Stimulated activated CD8-positive, alpha-beta memory T cell treated with anti-CD3 and anti-CD28 coated beads, Interleukin-12 subunit alpha, Interleukin-12 subunit beta, amount 100 ng/mL, for 1 hour (primary cell): ENCODE data around the gene RAB11FIP4.

ENCODE experiments used
- DNase-seq: peaks from one replicate; pipeline ENCODE4 v3.0.0-alpha.2; 2020; ENCODE audit warnings: low read depth

Gene RAB11FIP4

DNA sequence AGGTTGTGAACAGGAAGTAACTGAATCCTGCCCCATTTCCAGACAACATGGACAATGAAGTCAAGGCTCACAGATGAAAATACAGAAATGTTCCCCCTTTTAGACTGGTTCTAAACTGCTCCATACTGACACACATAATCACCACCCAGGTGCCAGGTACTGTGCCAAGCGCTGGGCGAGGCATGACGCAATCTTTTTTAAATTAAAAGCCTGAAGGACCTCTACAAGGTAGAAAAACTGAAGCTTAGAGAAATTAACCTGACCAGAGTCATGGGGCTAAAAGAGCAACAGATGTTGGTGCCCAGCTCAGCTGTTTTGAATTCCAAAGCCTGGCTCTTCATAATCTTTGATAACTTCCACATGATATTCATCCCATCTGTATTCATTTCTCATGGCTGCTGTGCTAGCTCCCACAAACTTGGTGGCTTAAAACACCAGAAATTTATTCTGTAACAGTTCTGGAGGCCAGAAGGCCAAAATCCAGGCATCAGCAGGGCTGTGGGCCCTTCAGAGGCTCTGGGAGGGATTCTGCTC lies 4.9 kb upstream of the RAB11FIP4 start:
- no peak for DNase-seq

DNA sequence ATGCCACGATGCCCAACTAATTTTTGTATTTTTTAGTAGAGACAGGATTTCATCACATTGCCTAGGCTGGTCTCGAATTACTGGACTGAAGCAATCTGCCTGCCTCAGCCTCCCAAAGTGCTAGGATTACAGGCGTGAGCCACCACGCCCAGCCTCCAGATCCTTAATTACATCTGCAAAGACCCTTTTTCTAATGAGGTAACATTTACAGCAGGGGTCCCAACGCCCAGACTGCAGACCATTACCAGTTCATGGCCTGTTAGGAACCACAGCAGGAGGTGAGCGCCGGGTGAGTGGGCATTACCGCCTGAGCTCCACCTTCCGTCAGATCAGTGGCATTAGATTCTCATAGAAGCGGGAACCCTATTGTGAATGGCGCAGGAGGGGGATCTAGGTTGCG lies 4.0 kb upstream of the RAB11FIP4 start:
- DNase-seq: no peak

DNA sequence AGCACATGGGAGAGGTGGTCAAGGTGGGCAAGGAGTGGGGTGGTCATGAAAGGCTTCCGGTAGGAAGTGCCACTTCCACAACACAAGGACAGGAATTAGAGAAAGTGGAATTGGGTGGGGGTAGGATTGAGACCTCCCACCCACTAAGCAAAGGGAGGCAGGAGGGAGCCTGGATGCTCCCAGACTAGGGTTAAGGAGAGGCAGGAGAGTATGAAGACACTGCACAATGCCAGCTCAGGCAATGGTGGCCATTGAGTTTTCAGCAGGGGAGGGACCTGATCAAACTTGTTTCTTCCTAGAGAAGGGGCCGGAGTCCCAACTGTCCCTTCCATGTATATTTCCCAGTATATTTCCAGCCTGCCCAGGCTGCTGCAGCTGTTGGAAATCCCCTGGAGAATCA lies 3.1 kb upstream of the RAB11FIP4 start:
- DNase-seq: no peak

DNA sequence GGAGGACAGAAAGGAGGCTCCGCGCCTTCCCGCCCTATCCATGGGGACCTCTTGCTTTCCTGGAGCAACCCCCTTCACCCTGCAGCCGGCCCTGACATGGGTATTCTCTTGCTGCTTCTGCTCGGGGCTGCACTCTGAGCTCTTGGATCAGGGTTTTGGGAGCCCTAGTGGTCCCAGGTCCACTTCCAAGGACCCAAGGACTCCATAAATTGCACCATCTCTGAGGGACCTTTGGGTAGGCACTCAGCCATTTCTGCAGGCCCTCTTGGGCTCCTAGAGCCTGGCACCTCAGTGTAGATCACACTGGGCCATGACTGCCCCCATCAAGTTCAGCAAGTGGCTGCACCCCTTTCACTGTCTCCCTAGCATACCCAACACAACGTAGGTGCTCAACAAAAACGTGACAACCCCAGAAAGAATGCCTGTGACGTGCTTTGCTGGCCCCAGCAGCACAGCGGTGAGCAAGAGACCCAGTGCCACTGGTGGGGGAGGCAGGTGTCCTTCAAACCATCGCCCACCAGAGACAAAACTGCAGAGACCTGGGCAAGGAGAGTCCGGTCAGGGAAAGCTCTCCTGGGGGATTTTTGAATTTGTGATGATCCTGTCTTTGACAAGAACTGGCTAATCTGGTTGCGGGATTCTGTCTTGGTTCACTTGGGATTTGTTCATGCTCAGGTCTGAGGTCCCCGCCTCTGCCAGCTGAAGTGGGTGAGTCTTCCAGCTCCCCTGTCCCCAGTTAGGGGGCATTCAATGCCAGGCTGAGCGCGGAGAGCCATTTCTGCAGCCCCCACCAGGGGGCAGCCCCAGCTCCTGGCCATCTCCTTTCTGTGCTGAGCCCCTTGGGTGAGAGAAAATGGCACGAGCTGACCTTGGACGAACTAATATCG lies 2.5 kb upstream of the RAB11FIP4 start:
- peak; percentile 15 for DNase-seq

DNA sequence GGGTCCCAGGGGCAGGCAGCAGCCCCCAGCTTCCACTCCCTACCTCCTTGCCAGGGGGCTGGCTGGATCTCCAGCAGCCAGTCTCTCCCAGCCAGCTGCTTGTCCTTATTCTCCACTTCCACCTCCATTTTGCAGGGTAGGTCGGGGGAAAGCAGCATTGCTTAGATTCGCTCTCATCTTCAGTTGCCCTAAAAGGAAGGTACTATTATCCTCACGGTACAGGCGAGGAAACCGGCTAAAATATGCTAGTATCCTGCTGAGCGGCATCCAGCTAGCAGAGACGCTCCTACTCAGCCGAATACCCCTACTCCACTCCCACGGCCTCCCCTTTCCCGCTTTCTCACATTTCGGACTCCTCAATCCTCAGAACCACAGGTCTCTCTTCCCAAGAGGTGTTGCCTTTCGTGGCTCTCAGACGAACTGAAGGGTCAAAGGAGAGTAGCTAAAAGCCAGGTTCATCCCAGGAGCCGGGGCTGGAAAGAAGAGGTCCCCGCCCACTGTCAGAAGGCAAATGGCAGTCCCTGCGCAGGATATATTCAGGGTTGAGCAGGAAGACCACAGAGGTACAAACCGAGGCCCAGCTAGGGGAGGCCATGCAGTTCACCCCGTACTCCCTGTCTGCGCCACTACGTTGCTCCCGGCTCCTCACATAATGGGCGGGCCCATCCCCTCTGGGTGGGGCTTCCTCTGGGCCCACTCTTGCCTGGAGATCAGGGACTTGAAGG lies 1.7 kb upstream of the RAB11FIP4 start:
- no peak for DNase-seq

DNA sequence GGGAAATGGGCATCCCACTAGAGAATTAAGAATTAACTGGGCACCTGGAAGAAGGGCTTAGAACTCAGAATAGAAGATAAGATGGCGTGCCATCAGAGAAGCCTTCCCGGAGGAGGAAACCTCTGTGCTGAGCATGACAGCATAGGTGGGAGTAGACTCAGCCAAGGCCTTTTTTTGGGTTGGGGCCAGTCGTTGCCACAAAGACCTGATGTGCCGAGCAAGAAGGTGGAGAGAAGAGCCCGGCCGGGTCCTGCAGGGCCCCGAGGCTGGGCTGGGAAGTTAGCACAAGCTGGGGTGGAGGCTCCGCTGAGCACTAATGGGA lies 1.1 kb upstream of the RAB11FIP4 start:
- DNase-seq: no peak

DNA sequence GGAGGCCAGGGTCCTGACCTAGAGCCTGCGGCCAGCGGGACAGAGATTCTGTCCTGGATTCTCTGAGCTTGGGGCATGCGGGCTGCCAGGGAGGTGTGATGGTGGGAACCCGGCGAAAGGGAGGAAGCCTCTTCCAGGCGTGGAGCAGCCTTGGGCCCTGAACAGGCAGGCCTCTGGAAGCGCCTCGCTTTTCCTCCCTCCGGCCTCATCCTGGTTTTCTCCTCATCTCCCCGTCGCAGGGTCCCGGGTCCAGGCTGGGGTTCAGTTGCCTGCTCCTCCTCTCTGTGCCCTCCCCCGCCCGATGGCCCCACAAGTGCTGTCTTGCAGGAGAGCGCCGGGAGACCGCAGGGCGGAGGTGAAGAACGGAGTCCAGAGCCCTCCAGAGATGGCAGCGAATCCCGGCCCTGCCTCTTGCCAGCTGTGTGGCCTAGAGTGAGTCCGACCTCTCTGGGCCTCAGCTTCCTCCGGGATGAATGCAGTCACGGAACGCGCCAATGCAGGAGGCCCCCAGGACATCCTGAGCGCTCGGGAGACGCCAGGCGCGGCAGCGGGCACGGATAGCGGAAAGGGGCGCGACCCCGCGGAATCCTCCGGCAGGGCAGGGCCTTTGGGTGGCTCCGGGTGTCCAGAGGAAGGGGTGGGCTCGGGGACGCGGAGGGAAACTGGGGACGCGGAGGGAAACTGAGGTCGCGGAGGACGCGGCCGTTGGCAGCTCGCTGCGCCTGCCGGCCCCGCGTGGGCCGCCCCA lies 553 bp upstream of the RAB11FIP4 start:
- no peak for DNase-seq

DNA sequence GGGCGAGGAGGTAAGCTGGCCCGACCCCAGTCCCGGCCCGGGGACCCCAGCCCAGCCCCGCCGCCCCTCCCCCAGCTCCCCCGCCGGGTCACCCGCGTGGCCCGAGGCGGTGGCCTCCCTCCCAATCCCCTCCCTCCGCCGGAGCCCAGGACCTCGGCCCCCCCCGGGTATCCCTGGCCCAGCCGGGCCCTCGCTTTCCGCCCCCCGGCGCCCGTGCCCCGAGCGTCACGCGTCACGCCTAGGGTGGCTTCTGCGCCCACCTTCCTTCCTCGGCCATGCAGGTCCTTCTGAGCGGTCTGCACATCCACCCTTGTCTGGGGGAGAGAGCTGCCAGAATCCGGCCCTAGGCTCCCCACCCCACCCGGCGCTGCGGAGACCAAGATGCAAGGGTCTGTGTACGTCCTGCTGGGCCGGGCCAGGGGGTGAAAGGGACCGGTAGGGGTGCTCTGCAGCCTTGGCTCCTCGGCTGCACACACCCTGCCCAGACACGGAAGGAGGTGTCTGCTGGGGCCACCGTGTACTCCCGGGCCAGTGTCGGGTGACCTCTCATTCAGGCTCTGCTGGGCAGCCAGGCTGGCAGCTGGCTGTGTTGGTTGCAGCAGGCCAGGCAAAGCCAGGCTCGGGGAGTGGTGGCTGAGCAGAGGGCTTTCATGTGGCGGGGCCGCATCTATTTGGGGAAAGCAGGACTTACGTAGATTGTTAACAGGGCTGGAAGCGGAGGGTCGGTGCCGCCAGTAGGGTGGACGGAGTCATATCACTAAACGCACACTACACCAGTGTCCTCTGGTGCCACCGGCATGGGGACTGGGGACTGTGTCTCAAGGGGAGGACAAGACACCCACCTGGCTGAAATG lies 754 bp downstream of the RAB11FIP4 start:
- no peak for DNase-seq

DNA sequence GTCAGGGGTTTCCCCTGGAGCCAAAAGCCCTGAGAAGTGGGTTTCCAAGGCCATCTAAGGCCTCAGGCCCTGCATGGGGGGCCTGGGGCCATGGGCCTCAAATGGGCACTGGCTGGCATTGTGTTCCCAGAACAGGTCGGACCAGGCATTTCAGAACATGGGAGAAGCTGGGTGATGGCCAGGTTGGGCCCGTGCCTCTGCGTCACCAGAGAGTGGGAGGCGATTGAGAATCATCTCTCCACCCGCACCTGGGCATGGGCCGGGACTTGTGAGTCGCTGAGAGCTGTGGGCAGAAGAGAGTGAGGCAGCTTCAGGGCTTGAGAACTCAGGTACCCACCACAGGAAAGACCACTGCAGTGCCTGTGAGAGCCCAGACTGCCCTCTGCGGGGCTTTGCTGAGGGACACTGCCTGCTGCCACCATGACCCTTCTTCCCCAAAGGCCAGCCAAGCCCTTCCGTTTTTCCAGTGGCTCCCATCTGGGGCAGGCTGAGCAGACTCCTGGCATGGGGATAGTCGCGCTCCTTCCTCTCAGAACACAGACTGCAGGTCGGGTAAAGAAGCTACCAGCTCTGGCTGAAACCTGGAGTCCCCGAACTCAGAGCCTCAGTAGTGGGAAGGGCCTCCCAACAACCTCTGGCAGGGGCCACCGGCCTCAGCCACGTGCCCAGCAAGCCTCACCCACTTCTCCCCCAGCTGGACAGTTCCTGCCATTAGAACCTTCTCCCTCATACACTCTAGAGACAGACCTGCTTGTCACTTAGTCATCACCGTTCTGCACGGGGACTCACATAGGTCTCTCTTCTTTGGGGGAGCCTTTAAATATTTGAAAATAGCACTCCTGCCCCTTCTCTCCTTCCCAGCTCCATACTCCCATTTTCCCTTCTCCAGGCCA lies 1.6 kb downstream of the RAB11FIP4 start:
- DNase-seq: no peak

DNA sequence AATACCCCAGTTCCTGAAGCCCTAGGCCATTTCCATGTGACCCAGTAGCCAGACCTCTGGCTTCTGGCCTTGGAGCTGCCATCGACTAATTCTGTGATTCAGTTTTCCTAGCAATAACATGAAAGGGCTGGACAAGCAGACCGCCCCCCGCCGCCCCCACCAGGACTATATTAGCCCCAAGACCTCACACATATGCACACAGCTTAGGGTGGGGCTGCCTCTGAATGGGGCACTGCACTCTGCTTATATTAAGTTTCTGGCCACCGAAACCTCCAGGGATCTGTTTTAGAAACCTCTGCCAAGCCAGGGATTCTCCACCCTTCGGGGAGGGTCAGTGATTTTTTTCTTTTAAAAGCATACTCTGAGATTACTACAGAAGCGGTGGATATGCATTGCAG lies 2.3 kb downstream of the RAB11FIP4 start:
- DNase-seq: no peak

DNA sequence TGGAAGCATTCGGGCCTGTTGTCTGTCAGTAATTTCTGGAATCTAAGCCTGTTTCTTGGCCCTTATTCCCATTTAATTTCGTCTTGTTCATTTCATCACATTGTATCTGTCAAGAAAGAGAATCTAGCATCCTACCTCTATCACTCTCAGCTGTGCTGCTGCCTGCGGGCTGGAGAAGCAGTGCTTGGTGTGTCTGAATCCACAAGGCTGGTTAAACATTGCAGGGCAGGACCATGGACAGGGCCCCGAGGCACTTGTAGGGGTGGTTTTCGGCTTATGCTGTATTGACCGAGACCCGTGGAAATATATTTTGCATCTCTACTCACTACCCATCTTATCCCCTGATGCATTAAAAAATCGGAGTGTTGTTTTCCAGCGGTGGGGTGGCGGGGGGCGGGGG lies 3.1 kb downstream of the RAB11FIP4 start:
- no peak for DNase-seq

DNA sequence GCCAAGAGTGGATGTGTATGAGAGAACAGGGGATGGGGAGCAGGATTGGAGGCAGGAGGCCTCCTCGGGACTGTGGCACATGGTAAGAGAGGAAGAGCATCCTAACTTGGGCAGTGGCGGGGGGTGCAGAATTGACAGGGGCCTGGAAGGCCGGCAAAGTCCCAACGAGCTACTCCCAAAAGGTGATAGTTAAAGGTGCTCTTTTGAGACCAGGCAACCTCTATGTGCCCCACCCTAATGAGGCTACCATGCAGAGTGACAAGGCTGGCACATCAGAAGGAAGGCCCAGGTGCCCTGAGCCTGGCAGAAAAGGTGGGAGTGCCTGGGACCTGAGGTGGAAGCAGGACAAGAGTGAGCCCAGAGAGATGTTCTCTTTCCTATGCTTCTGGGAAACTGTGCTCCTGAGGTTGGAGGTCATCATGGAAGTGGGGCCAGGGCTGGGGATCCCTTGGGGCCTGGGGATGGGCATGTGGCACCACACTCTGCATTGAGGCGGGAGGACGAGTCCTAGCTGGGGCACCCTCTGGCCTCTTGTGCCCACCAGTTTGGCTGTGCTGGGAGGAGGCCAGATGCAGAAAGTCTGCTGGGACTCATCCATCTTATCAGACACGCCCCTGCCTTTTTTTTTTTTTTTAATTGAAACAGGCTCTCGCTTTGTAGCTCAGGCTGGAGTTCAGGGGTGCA lies 5.9 kb downstream of the RAB11FIP4 start:
- DNase-seq: no peak

DNA sequence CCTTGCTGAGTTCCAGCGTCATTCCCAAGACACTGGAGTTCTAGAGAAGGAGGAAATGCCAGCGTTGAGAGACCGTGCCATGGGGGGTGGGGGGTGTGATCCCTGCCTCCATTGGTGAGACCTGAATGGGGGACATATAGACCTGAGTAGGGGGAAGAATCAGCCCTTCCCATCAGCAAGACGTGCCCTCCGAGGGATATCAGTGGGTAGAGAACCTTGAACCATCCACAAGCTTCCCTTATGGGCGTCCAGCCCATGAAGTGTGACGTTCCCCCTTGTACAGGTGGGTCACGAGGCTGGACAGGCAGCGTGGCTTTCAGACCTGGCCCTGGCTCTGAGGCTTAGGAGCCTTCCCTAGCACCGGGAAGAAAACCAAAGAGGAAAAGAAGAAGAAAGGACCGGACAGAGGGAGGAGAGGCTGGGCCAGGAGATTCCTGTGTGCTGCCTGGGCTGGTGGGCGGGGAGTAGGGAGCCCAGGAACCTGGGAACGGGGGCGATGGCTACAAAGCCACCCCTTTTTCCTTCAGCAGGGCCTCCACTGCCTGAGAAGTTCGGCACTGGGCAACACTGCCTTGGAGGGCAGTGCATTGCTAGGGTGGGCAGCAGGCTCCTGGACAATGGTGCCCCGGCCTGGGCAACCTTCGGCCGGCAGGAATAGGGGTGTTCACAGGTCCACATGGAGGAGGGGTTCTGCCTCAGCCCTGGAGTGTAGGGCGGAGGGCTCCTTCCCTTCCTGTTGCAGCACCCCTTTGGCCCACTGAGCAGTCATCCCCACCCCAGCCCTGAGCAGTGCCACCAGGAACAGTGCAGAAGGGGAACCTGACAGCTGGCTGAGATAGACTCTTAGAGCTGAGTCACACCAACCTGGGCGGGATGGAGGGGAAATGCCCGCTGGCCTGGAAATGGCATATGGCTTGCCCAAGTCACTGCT lies 7.2 kb downstream of the RAB11FIP4 start:
- DNase-seq: no peak

DNA sequence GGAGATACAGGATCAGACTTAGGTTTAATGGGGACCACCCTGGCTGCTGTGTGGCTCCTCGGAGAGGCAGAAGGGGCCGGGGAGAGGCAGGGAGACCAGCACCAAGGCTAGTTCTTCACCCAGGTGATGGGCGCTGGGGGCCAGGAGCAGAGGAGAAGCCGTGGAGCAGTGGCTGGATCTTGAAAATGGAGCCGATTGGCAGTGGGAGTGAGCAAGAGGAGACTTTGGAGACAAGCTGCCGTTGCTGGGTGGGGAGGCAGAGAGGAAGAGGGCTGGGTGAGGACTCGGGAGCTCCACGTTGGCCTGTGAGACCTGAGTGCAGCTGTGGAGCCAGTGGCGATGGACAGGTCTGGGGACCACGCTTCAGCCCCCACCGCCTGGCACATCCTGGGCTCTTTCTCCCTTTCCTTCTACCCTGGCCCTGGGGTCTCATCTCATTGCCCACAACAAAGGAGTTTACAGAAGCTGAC lies 9.0 kb downstream of the RAB11FIP4 start:
- no peak for DNase-seq

DNA sequence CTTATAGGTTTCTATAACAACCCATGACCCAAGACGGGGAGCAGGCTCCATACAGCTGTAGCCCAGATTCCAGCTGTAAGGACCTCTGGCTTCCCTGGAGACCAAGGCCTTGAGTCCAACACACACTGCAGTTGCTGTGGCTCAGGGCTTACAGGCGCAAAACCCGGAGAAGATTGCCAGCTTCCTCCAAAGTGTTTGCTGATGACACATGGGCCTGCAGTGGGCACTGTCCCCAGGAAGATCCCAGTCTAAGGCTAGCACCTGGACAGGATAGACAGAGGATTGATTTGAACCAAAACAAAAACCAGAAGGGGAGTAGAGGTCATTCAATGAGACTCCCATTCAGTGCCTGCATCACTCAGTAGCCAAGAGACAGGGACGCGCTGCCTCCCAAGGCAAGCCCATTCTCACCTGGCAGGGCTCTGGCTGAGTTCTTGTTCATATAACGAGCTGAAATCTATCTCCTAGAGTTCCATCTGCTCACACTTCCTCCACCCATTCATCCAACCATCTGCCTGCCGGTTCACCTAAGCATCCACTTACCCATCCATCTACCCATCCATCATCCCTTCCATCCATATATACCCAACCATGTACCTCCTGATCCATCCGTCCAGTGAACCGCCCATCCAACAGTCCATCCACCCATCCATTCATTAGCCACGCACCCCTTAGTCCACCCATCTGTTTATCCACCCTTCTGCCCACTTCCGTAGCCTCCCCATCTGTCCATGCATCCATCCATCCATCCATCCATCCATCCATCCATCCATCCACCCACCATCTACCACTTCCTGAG lies 10.2 kb downstream of the RAB11FIP4 start:
- no peak for DNase-seq

DNA sequence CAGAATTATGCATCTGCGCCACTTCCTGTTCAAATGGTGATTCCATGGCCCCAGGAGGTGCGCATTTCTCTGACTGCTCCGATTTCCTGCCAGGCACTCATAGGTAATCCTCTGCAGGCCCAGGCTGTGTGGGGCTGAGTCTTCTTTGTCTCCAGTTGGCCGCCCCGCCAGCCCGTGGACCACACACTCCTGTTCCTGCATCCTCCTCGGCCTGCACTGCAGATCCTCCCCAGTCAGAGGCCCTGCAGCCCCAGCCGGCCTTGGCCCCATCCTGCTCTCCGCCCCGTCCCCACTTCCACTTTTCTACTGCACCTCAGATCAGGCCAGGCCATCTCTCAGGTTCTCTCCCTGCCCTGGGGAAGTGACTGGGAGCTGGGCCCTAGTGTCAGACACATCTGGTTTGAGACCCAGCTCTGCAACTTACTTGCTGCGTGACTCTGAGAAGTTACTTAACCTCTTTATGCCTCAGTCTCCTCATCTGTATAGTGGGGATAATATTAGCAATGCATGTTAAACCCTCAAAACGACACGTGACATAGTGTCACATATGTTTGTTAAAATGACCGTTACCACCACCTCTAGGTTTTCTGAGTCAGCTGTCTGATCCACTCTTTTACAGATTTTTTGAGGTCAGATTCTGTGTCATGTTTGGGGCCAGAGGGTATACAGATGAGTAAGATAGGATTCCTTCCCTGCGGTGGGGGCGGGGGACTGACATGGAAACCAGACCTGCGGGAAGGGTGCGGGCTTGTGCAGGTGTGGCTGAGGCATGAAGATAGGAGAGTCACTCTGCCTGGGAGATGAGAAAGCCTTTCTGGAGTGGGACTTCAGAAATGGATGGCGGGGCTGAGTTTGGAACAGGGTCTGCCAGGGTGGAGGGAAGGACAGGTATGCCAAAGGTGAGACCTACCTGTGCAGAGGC lies 12.8 kb downstream of the RAB11FIP4 start:
- DNase-seq: no peak

DNA sequence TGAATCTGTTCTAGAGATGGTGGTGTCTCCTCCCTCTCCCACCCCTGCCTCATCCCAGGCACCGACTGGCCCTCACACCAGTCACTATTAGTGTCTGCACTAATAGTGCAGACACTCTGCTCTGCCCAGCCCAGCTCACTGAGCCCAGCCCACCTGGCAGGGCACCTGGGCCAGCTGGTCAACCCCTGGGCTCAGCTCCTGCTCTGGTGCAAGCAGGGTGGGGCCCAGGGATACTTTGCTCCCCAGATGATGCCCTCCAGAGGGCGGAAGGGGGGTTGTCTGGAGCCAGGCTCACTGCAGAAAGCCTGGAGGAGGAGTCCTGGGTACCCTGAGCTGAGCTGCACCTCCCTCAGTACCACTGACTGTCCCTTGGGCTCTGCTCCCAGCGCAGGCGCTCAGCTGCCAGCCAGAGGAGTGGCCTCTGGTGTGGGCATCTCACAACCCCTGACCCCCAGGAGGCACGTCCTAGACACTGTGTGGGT lies 14.5 kb downstream of the RAB11FIP4 start:
- DNase-seq: no peak
